ENCODE measurements around the gene OBSCN.

The OBSCN gene

GRCh38 chr1:228294717-228295116 lies 86.9 kb downstream of the OBSCN start:
- Histone ChIP-seq H3K4me3 (replicated peaks; ENCODE audit: insufficient read depth, low read length) (no peak overlapping the region), H3K27ac (replicated peaks) (no peak overlapping the region), H3K27me3 (ENCODE audit: insufficient read depth, poor library complexity, severe bottlenecking) (no peaks in the 10 kb centered on the region)
- no peak for DNase-seq (ENCODE audit: low read depth in 1 of 2, low spot score in 1 of 2)
- TF ChIP-seq CTCF (IDR thresholded peaks at IDR 0.05; ENCODE audit: insufficient read depth, low read length) (no peak), POLR2AphosphoS5 (IDR thresholded peaks at IDR 0.05; ENCODE audit: low read depth) (no peak), GABPA (IDR thresholded peaks at IDR 0.05; ENCODE audit: low read depth) (no peak)

- TF ChIP-seq POLR2AphosphoS5 (IDR thresholded peaks at IDR 0.05; ENCODE audit: low read depth) (no peak), CTCF (IDR thresholded peaks at IDR 0.05; ENCODE audit: insufficient read depth, low read length) (no peak), GABPA (IDR thresholded peaks at IDR 0.05; ENCODE audit: low read depth) (no peak), REST (IDR thresholded peaks at IDR 0.05; ENCODE audit: insufficient replicate concordance, low read depth) (no peak)
- no peak overlapping the region for H3K4me3 ChIP-seq (replicated peaks; ENCODE audit: insufficient read depth, low read length)
- H3K27me3 ChIP-seq (ENCODE audit: insufficient read depth, poor library complexity, severe bottlenecking): no peaks in the 10 kb centered on the region
- no peak overlapping the region for H3K27ac ChIP-seq (replicated peaks)
- no peak for DNase-seq (ENCODE audit: low read depth in 1 of 2, low spot score in 1 of 2)
Observed at GRCh38 chr1:228295201-228295600, 87.4 kb downstream of the OBSCN start.

- Histone ChIP-seq H3K27me3 (ENCODE audit: insufficient read depth, poor library complexity, severe bottlenecking) (no peaks in the 10 kb centered on the region), H3K4me3 (replicated peaks; ENCODE audit: insufficient read depth, low read length) (no peak overlapping the region), H3K27ac (replicated peaks) (no peak overlapping the region)
- no peak for TF ChIP-seq SPI1 (IDR thresholded peaks at IDR 0.05; ENCODE audit: borderline replicate concordance, low read depth)
- no peak for TF ChIP-seq POLR2AphosphoS5 (IDR thresholded peaks at IDR 0.05; ENCODE audit: low read depth)
- no peak for TF ChIP-seq REST (IDR thresholded peaks at IDR 0.05; ENCODE audit: insufficient replicate concordance, low read depth)
- no peak for TF ChIP-seq GABPA (IDR thresholded peaks at IDR 0.05; ENCODE audit: low read depth)
- no peak for TF ChIP-seq CTCF (IDR thresholded peaks at IDR 0.05; ENCODE audit: insufficient read depth, low read length)
- no peak for DNase-seq (ENCODE audit: low read depth in 1 of 2, low spot score in 1 of 2)
Observed at GRCh38 chr1:228295981-228296380, 88.1 kb downstream of the OBSCN start.

GRCh38 chr1:228297242-228297641 lies 89.4 kb downstream of the OBSCN start:
- TF ChIP-seq CTCF (IDR thresholded peaks at IDR 0.05; ENCODE audit: insufficient read depth, low read length) (no peak), SPI1 (IDR thresholded peaks at IDR 0.05; ENCODE audit: borderline replicate concordance, low read depth) (no peak), POLR2AphosphoS5 (IDR thresholded peaks at IDR 0.05; ENCODE audit: low read depth) (no peak), REST (IDR thresholded peaks at IDR 0.05; ENCODE audit: insufficient replicate concordance, low read depth) (no peak), GABPA (IDR thresholded peaks at IDR 0.05; ENCODE audit: low read depth) (no peak)
- H3K27ac ChIP-seq (replicated peaks): no peak overlapping the region
- no peak overlapping the region for H3K4me3 ChIP-seq (replicated peaks; ENCODE audit: insufficient read depth, low read length)
- H3K27me3 ChIP-seq (ENCODE audit: insufficient read depth, poor library complexity, severe bottlenecking): no peaks in the 10 kb centered on the region
- DNase-seq (ENCODE audit: low read depth in 1 of 2, low spot score in 1 of 2): no peak

Data from HL-60 (cell line).